Retinal pigment epithelial cell (primary cell): ENCODE data around the gene ZNF519.
"Not testable (repeated sequence)": the region's sequence is repeated elsewhere in the genome, so short reads cannot be mapped to it uniquely, and the experiment has no call there.

Experiments used
- DNase-seq: peaks from one replicate; pipeline ENCODE4 v3.0.0-alpha.2; 2010; ENCODE audit warnings: low read depth
- H3K4me3 ChIP-seq: 2 replicates; pipeline ENCODE4 v1.5.1; 2011; ENCODE audit warnings: mild to moderate bottlenecking, low read length, control low read depth, moderate library complexity
- TF ChIP-seq, protein P1 (sequence below): conservative IDR thresholded peaks from 2 replicates; pipeline ENCODE4 v1.5.1; 2011; ENCODE audit warnings: low read depth, low read length, control low read depth, inconsistent platforms

The ZNF519 gene

DNA sequence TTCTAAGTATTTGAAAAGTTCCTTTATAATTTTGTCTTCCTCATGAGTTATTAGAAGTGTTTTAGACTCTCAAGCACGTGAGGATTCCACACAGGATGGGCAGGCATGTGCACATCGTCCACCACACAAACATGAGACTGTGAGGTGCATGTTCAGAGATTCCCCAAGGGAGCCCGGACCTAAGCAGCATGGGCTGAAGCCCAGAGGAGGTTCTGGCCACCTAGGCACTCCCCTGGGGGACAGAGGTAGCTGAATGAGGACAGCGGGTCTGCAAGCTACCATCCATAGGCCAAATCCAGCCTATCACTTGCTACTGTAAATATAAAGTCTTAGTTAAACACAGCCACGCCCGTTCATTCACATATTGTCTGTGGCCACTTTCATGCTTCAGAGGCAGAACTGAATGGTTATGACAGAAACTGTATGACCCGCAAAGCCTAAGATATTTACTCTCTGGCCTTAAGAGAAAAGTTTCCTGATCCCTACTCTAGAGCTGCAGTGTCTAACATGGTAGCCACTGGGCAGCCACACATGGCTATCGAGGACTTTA, 19.4 kb upstream of the ZNF519 start:
- DNase-seq, H3K4me3 ChIP-seq: not testable (repeated sequence)

DNA sequence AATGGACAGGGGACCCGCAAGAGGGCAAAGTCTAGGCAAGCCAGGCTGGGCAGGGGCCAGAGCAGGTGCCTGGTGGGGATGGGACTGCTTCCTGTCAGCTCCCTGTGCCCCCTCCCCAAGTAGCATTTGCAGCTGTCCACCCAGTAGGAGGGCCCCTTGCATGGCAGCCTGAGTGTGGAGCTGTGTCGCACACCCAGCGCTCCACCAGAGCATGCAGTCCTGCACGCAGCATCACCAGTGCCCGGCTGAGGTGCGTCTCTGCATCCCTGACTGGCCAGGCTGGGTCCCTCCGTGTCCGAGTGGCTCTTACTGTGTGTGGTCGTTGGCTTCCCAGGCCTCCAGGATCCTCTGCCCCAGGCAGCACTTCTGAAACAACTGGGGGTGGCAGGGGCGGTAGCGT, 18.5 kb upstream of the ZNF519 start:
- H3K4me3 ChIP-seq, DNase-seq: not testable (repeated sequence)

DNA sequence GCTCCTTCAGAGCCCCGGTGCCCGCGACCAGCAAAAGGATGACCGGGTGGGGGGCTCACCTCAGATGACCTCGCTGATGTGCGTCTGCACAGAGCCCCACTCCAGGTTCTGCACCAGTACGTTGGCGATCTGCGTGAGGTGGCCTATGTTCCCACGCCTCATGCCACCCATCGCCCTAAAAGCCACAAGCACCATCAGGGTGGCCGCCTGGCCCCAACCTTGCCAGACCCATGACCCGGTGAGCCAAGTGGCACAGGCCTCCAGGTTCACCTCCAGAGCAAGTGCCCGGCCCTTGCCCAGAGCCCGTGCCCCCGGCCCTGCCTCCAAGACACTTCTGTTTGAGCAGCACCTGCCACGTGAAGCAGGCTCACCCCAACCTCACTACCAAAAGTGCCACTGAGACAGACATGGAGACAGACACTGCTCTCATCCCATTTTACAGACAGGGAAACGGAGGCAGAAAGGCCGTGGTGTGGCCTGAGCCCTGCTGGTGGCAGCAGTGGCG, 17.7 kb upstream of the ZNF519 start:
- DNase-seq, H3K4me3 ChIP-seq: not testable (repeated sequence)

DNA sequence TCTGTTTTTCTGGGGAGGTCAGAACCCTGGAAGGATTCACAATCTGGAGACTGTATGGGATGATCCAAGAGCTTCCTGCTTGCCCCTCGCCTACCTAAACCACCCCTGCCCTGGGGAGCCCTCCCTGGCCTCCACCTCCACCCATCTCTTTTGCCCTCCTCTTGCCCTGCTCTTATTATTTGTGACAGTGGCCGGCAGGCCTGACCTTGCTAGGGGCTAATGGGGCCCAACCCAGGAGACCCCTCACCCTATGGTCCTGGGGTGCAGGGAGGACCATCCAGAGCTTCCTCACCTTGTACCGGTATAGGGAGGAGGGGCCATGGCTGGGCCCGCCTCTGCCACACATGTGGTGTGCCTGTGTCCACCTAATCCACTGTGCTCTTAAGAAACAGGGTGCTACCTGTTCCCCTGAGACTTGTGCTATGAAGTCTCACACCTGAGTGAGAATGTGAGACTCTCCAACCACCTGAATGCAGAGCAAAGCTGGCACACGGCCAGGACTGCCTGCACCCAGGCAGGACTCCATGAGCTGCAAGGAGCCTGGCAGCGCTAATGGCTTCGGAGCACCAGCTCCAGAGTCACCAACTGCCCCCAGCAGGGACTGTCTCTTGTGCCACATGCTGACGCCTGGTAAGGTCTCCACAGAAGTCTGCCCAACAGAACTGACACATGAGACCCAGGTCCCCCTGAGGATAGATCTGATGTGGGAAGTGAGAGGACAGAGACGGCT, 17.1 kb upstream of the ZNF519 start:
- not testable (repeated sequence) for H3K4me3 ChIP-seq, DNase-seq

DNA sequence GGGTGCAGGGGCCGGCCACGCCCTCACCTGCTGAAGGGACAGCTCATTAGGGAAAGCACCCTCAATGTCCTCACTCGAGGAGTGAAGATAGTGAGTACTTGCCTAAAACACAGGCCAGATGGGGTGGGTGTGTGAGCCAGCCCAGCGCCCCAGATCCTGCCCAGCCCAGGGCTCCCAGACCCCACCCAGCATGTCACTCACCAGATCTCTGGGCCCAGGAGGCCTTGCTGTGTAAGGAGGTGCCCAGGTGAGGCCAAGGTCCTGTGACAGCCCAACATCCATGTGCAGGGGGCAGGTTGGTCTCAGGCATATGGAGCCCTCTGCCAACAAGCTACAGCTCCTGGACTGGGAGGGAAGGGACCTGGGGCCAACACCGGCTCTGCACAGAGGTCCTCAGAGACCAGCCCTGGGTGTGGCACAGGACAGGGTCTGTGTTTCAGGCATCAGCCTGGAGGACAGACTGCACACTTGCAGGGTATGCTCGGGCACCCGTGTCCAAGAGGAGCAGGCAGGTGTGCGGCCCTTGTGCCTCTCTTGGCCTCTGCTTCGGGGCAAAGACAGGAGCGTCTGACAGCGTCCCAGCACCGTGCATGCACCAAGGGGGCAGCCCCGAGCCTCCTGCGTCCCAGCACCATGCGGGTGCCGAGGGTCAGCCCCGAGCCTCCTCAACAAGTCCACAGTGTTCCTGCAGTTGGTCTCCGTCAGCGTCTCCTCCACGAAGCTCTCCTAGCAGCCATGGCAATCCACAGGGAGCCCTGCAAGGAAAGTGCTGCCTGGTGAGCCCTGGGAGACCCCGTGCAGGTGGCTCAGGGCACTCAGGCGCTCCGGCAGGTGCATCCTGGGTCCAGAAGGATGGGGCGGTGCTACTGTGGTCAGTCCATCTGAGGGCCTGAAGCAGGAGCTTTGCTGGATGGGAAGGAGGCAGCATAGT, 16.0 kb upstream of the ZNF519 start:
- H3K4me3 ChIP-seq, DNase-seq: not testable (repeated sequence)

DNA sequence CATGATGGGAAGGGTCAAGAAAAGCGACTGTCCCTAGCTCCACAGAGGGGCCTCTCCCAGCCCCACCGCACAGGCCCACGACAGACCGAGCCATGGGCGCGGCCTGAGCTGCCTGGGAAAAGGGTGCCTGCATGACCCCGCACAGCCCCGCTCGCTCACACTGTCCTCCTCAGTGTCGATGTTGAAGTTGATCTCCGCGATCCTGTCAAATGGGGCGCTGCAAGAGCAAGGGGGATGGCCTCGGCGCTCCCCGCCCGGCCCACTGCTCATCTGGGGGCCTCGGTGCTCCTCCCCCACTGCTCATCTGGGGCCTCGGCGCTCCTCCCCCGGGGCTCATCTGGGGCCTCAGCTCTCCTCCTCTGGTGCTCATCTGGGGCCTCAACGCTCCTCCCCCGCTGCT, 14.5 kb upstream of the ZNF519 start:
- H3K4me3 ChIP-seq, DNase-seq: not testable (repeated sequence)

DNA sequence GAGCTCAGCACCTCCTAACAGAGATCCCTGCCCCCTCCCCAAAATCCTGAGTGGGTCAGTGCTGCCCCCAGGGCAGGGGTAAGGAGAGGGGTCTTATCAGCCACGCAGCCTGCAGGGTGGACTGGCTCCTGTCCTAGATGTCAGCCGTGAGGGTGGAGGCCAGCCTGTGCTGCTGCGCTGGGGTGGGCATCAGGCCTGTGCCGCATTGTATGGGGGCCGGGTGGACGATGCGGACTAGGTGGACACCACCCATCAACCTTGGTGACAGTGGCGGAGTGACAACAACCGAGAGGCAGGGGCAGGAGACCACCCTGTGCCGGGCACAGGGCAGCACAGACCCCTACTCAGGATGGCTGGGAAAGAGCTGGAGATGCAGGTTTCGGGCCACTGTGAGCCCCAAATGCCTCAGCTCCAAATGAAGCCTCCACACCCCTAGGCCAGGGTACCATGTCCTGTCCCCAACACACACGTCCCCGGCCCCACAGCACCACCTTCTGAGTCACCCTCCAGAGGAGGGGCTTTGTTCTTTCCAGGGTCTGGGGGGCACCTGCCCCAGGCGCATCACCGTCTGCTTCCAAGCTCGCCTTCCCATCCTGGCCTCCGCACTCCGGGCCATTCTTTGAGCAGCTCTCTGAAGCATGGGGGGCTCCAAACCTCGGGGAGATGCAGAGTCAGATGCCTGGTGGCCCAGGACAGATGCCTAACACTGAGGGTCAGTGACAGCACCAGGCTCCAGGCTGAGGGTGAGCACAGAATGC, 13.5 kb upstream of the ZNF519 start:
- DNase-seq, H3K4me3 ChIP-seq: not testable (repeated sequence)

DNA sequence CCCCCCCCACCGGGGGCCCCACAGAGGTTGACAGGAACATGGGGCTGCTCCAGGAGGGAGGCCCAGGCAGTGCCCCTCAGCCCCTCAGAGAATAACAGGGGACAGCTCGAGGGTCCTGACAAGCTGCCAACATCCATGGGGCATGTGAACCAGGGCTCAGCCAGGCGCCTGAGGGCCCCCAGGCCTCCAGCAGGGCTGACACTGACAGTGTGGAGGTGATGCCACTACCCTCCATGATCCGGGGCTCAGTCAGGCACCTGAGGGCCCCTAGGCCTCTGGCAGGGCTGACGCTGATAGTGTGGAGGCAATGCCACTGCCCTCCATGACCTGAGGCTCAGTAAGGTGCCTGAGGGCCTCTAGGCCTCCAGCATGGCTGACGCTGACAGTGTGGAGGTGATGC, 12.8 kb upstream of the ZNF519 start:
- DNase-seq, H3K4me3 ChIP-seq: not testable (repeated sequence)

DNA sequence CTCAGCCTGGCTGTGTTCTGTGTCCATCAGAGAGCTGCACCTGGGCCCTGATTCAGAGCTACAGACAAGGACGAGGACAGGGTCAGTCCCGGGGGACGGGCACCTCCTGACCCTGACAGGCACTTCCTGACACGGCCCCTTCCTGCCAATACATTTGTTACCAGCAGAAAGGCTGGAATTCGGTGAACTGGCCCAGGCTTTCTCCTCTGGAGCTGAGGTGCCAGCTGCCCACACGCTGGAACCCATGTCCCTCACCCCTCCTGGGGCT, 12.3 kb upstream of the ZNF519 start:
- TF ChIP-seq, protein P1, sequence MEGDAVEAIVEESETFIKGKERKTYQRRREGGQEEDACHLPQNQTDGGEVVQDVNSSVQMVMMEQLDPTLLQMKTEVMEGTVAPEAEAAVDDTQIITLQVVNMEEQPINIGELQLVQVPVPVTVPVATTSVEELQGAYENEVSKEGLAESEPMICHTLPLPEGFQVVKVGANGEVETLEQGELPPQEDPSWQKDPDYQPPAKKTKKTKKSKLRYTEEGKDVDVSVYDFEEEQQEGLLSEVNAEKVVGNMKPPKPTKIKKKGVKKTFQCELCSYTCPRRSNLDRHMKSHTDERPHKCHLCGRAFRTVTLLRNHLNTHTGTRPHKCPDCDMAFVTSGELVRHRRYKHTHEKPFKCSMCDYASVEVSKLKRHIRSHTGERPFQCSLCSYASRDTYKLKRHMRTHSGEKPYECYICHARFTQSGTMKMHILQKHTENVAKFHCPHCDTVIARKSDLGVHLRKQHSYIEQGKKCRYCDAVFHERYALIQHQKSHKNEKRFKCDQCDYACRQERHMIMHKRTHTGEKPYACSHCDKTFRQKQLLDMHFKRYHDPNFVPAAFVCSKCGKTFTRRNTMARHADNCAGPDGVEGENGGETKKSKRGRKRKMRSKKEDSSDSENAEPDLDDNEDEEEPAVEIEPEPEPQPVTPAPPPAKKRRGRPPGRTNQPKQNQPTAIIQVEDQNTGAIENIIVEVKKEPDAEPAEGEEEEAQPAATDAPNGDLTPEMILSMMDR = no peak
- DNase-seq = no peak

DNA sequence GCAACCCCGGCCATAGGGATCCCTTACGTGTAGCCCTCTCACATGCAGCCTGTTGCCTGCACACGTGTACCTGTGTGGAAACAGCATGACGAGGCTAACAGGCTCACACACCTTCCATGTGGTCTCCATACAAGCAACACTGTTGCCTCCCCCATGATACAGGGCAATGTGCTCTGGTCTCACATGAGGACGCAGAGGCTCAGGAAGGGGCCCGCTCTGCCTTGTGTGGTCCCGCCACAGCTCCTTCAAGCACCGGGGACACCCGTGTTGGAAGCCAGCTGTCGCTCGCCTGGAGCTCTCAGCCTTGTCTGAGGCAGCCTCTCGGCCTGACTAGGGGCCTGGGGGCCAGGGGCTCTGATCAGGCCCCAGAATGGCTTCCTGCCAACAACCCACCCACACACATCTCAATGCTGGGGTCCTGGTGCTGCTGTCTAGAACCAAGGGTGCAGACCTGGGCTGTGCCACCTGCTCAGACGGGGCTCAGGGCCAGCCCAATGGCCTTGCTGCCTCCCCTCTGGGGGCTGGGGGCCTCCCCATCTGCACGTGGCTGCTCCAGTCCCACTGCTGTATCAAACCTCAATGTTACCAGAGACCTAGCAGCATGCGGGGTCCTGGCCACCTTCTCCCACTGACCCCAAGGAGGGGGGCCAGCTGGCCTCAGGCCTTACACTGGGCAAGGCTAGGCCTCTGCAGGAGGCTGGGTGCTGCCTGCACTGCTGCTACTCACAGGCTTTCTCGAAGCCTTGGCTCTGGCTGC, 11.8 kb upstream of the ZNF519 start:
- not testable (repeated sequence) for DNase-seq, H3K4me3 ChIP-seq

More for the DNA sequence above, 12.3 kb upstream of the ZNF519 start:
- no peak overlapping the region for H3K4me3 ChIP-seq

DNA sequence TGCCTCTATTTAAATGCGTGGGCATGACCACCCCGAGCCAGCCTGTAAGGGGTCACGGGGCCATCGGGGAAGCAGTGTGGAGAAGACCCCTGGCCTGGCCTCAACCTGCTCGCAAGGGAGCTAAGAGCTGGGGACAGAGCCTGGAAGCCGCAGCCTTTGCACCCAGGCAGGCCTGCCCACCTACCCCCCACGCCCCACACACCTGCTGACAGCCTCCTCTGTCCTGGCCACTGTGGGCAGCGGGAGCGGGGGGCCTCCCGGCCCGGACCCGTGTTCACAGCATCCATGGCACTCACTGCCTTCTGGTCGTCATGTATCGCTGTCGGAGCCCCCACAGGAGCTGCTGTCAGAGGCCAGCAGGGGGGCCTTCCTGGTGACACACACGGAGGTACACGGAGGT, 11.2 kb upstream of the ZNF519 start:
- DNase-seq, H3K4me3 ChIP-seq: not testable (repeated sequence)

DNA sequence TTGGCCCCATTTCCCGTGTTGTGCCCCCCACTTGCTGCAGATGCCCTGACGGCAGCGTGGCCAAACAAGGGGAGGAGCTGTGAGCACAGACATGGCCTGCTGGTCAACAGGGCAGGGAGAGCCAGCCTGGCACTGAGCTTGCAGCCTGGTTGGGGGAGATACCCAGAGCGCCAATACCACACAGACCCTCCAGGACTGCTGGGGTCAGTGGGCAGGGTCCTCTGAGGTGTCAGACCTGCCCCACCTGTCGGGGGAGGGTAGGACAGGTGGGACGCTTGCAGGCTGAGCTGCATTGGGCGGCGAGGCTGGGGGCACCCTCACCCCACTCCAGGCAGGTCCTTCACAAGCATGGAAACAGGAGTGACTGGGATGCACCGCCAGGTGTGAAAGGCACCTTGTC, 9.9 kb upstream of the ZNF519 start:
- not testable (repeated sequence) for H3K4me3 ChIP-seq, DNase-seq

DNA sequence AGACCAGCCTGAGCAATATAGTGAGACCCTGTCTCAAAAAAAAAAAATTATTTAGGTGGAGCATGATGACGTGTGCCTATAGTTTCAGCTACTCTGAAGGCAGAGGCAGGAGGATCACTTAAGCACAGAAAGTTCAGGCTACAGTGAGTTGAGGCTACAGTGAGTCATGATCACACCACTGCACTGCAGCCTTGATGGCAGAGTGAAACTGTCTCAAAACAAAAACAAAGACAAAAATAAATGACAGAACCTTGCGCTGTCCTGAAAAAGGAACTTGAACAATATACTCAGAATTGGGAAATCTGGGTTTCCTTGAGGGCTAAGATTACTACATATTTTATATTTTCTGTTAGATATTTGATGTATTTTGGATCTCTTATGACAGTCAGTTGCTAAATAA, 7.3 kb upstream of the ZNF519 start:
- DNase-seq, H3K4me3 ChIP-seq: not testable (repeated sequence)

DNA sequence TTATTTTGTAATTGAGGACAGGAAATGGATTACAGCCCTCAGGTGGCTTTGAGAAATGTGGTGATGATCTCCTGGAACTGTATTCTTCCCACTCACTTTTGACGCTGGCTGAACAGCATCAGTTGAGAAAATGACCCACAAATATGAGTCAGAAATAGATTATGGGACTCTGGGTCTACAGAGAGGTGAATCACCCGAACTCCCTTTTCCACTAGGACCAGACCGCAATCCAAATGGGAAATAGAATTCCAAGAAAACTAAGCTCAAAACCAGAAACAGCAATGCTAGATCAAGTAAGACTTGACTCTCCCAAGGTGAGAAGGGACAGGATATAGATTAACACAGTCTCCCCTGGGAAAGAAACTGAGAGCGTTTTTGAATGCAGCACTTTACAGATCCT, 5.7 kb upstream of the ZNF519 start:
- not testable (repeated sequence) for H3K4me3 ChIP-seq, DNase-seq

DNA sequence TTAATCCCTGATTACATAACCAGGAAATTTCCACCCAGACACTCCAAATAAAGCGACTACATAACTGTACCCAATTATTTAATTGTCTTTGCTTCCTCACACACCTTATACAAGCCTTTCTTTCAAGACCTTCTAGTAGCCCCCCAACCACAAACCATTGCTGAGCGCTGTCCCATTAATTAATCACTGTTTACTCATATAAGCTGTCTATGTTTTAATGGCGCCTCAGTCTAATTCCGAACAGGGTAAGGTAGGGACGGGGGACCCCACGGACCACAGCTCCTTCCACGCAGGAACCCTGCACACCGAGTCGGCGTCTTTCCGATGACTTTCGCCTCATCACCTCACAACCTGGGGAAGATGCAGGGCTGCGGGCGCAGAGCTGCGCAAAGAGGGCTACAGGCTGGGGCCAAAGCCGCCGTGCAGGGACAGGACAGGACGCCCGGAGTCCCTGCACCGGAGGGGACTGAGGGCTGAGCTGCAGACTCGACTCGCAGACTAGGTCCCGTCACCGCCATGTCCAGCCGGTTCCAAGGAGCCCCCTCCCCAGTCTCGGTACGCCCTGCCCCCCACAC, 452 bp downstream of the ZNF519 start:
- not testable (repeated sequence) for DNase-seq
- peak overlapping the region; percentile 77 for H3K4me3 ChIP-seq

DNA sequence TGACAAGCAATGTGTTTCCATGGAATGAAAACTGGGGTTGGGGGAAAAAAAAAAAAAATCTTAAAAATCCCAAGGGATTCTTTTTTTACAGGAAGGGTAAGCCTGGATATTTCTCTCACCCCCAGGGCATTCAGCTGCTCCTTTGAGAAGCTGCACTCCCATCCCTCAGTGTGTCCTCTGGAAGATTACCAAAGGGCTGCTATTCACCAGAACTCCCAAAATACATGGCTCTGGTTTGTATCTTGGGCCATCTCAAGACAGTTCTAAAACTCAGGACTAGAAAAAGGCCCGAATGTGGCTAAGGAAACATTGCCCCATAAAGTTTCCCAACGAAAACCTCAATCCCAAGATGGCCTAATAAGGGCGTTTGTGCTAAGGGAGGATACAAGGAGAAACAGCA, 1.4 kb downstream of the ZNF519 start:
- not testable (repeated sequence) for H3K4me3 ChIP-seq, DNase-seq
